Omental fat pad (tissue), 4 donors: Measurements from ENCODE around the gene CHST8. TPM values are rescaled to one million over a fixed set of nuclear protein-coding genes. Genes with fewer than 3 reads are reported as not detected.
"Not testable (repeated sequence)": the region's sequence is repeated elsewhere in the genome, so short reads cannot be mapped to it uniquely, and the experiment has no call there.

ENCODE experiments used
- ATAC-seq: fragments of 150-250 bp; one replicate; pipeline ENCODE4 v1.9.1; 2016; ENCODE audit warnings: mild to moderate bottlenecking, moderate library complexity; ENCODE audit not compliant: low FRiP score
- DNase-seq: peaks from one replicate; pipeline ENCODE4 v3.0.0-alpha.2; 2019; ENCODE audit warnings: low spot score
- CTCF ChIP-seq, 3 donors: fragments of 450-650 bp; IDR thresholded peaks; one replicate each; pipeline ENCODE4 v1.5.1; 2016 to 2017; ENCODE audit warnings: antibody characterized with exemption in 3 of 3, mild to moderate bottlenecking in 3 of 3, moderate library complexity in 2 of 3
- total RNA-seq, 4 donors: library from RNA; depleted of rRNA; stranded (reverse); fragments of >200 nt; gene quantifications; one replicate each; pipeline ENCODE4 v1.1.0, GENCODE V29; 2016

The CHST8 gene
- total RNA-seq, 4 donors from 2014 or later: 1.3 to 4.8 (median 1.4) TPM; not detected in 1

- DNase-seq (no peak), ATAC-seq (no peak)
- no peak for TF ChIP-seq CTCF (IDR thresholded peaks at IDR 0.05)
Measured at GRCh38 chr19:33691736-33692135, 70.0 kb downstream of the CHST8 start.

GRCh38 chr19:33693678-33694077 lies 71.9 kb downstream of the CHST8 start:
- no peak for TF ChIP-seq CTCF (IDR thresholded peaks at IDR 0.05)
- ATAC-seq: no peak
- no peak for DNase-seq

GRCh38 chr19:33695547-33695946 lies 73.8 kb downstream of the CHST8 start:
- ATAC-seq: not testable (repeated sequence)

GRCh38 chr19:33697766-33698165 lies 76.0 kb downstream of the CHST8 start:
- ATAC-seq (no peak), DNase-seq (no peak)
- no peak for TF ChIP-seq CTCF (IDR thresholded peaks at IDR 0.05)

More at GRCh38 chr19:33695547-33695946, 73.8 kb downstream of the CHST8 start:
- not testable (repeated sequence) for DNase-seq

GRCh38 chr19:33698576-33699435 lies 77.1 kb downstream of the CHST8 start:
- ATAC-seq (no peak), DNase-seq (no peak)
- no peak for TF ChIP-seq CTCF (IDR thresholded peaks at IDR 0.05)

- no peak for DNase-seq
- TF ChIP-seq CTCF (IDR thresholded peaks at IDR 0.05): no peak
- ATAC-seq: no peak
Measured at GRCh38 chr19:33699754-33700407, 78.1 kb downstream of the CHST8 start.

GRCh38 chr19:33700408-33701013 lies 78.8 kb downstream of the CHST8 start:
- no peak for TF ChIP-seq CTCF (IDR thresholded peaks at IDR 0.05)
- ATAC-seq (no peak), DNase-seq (no peak)
